ENCODE data around the gene NDST4. TPM values are rescaled to one million over a fixed set of nuclear protein-coding genes. Genes with fewer than 3 reads are reported as not detected.

The NDST4 gene
- total and polyA plus RNA-seq, 2 of the 4 experiments (the other 2 are of a cell fraction), result not detected

- WGBS, 2 experiments (ENCODE audit: extremely low coverage in 2 of 2, insufficient read length in 1 of 2), result 100% methylated on average over 1 of the region's 3 CpGs
- Histone ChIP-seq H2AFZ (replicated peaks; ENCODE audit: low read length, poor library complexity) (no peak overlapping the region), H3K4me1 (ENCODE audit: control insufficient read depth, insufficient read depth, low read length) (no peaks in the 10 kb centered on the region), H2AK5ac (ENCODE audit: low read depth, low read length) (no peak overlapping the region), H3K36me3 (ENCODE audit: control insufficient read depth, insufficient read depth, low read length) (no peaks in the 10 kb centered on the region), H3K56ac (ENCODE audit: extremely low read depth, insufficient read depth, low read length) (no peak overlapping the region), H3K27ac (ENCODE audit: insufficient read depth, low read length) (no peak overlapping the region), H3K4me3 (ENCODE audit: insufficient read depth, low read depth, low read length) (no peak overlapping the region), H2AK9ac (replicated peaks; ENCODE audit: low read depth, low read length, poor library complexity) (no peak overlapping the region), H3K18ac (ENCODE audit: low read depth, low read length) (no peak overlapping the region), H4K8ac (ENCODE audit: low read depth in 2 of 2, low read length in 2 of 2) (no peak overlapping the region), H3K23ac (ENCODE audit: low read depth, low read length) (no peak overlapping the region), H3K4me2 (ENCODE audit: low read depth, low read length) (no peak overlapping the region), H3K4ac (ENCODE audit: low read depth, low read length) (no peak overlapping the region), H3K14ac (replicated peaks; ENCODE audit: low read depth, low read length) (no peak overlapping the region), H3K9ac (ENCODE audit: low read depth, low read length) (no peak overlapping the region), H3K9me1 (ENCODE audit: insufficient read depth, low read length) (no peaks in the 10 kb centered on the region), H4K20me1 (ENCODE audit: insufficient read depth, low read length) (no peaks in the 10 kb centered on the region), H2BK120ac (ENCODE audit: low read depth, low read length) (no peak overlapping the region), H3K27me3 (ENCODE audit: control insufficient read depth, insufficient read depth, low read length) (no peaks in the 10 kb centered on the region), H2BK15ac (ENCODE audit: low read depth, low read length) (no peak overlapping the region), H2BK5ac (ENCODE audit: low read depth, low read length, poor library complexity, severe bottlenecking) (no peak overlapping the region), H4K5ac (ENCODE audit: low read depth, low read length) (no peak overlapping the region), H3K9me3 (ENCODE audit: control insufficient read depth, insufficient read depth, low read length) (no peaks in the 10 kb centered on the region), H3K79me1 (ENCODE audit: low read depth in 1 of 2, low read length in 2 of 2) (no peaks in the 10 kb centered on the region), H4K91ac (ENCODE audit: insufficient read depth, low read depth, low read length) (no peak overlapping the region), H2BK20ac (ENCODE audit: low read depth, low read length) (no peak overlapping the region)
- no TSS peak for BruUV-seq (replicated peaks)
- POLR2A ChIA-PET (ENCODE audit: unreplicated experiment), result no interaction called here
- ATAC-seq (ENCODE audit: low read depth) (no peak), DNase-seq (no peak)
- CTCF ChIA-PET, result no interaction called here
- dilution Hi-C loops (cut with HindIII; ENCODE audit: low sequenced_read_pairs, unreplicated experiment) (no loop called here), intact Hi-C loops (cut with micrococcal nuclease) (no loop called here), in situ Hi-C loops (cut with MboI; ENCODE audit: low sequenced_read_pairs) (no loop called here)
- TF ChIP-seq RFX5 (IDR thresholded peaks at IDR 0.05; ENCODE audit: low read depth, low read length) (no peak), BHLHE40 (IDR thresholded peaks at IDR 0.05; ENCODE audit: low read depth, low read length) (no peak), CHD1 (IDR thresholded peaks at IDR 0.05; ENCODE audit: low read depth, low read length) (no peak), SMC3 (IDR thresholded peaks at IDR 0.05; ENCODE audit: low read depth, low read length) (no peak), FOS (IDR thresholded peaks at IDR 0.05; ENCODE audit: low read depth, low read length) (no peak), ELK1 (IDR thresholded peaks at IDR 0.05; ENCODE audit: borderline replicate concordance, low read depth, low read length) (no peak), NFE2L2 (IDR thresholded peaks at IDR 0.05; ENCODE audit: low read depth, low read length) (no peak), RCOR1 (IDR thresholded peaks at IDR 0.05; ENCODE audit: insufficient replicate concordance, low read length) (no peak), USF2 (IDR thresholded peaks at IDR 0.05; ENCODE audit: low read depth, low read length) (no peak), CEBPB (IDR thresholded peaks at IDR 0.05; ENCODE audit: low read depth, low read length) (no peak), MAZ (IDR thresholded peaks at IDR 0.05; ENCODE audit: borderline replicate concordance, low read depth, low read length) (no peak), MAFK (IDR thresholded peaks at IDR 0.05; ENCODE audit: low read depth, low read length) (no peak)
These were observed 11.7 kb downstream of the NDST4 start for GRCh38 chr4:115101675-115102074.
